Glutamatergic neuron (in vitro differentiated cells): Measurements from ENCODE around the gene WASF3. TPM values are rescaled to one million over a fixed set of nuclear protein-coding genes. Genes with fewer than 3 reads are reported as not detected.

Source experiments
- DNase-seq: peaks from one replicate; pipeline ENCODE4 v3.0.0; 2022
- H3K27ac Mint-ChIP-seq: one replicate; pipeline ENCODE4 v1.8.0; 2020; ENCODE audit warnings: mild to moderate bottlenecking, mixed read lengths, inconsistent platforms; ENCODE audit not compliant: unreplicated experiment
- H3K27me3 Mint-ChIP-seq: one replicate; pipeline ENCODE4 v1.8.0; 2020; ENCODE audit warnings: mild to moderate bottlenecking, moderate library complexity, mixed read lengths, inconsistent platforms; ENCODE audit not compliant: unreplicated experiment
- H3K36me3 Mint-ChIP-seq: one replicate; pipeline ENCODE4 v1.8.0; 2020; ENCODE audit warnings: mild to moderate bottlenecking, mixed read lengths, inconsistent platforms; ENCODE audit not compliant: unreplicated experiment
- H3K4me1 Mint-ChIP-seq: one replicate; pipeline ENCODE4 v1.8.0; 2020; ENCODE audit warnings: mild to moderate bottlenecking, low read depth, mixed read lengths, inconsistent platforms; ENCODE audit not compliant: unreplicated experiment
- H3K4me3 Mint-ChIP-seq: one replicate; pipeline ENCODE4 v1.8.0; 2020; ENCODE audit warnings: mild to moderate bottlenecking, mixed read lengths, inconsistent platforms; ENCODE audit not compliant: unreplicated experiment
- H3K9me3 Mint-ChIP-seq: one replicate; pipeline ENCODE4 v1.8.0; 2020; ENCODE audit warnings: mild to moderate bottlenecking, moderate library complexity, mixed read lengths, inconsistent platforms; ENCODE audit not compliant: unreplicated experiment
- total RNA-seq: library from RNA; stranded (reverse); fragmentation: NEBNext Ultra II Directional; extraction: Animal tissue kit (Norgen Biotek cat#: 25700); gene quantifications from one replicate; pipeline ENCODE4 v1.2.1, GENCODE V29; 2021; ENCODE audit not compliant: unreplicated experiment
- TF ChIP-seq, protein P1 (sequence below): fragments of 200-600 bp; sonication (generic); IDR thresholded peaks from one replicate; pipeline ENCODE4 v1.5.0; 2021; ENCODE audit not compliant: partially characterized antibody, unreplicated experiment

Gene WASF3
- total RNA-seq, 1 donor from 2014 or later, result 10.1 TPM

DNA sequence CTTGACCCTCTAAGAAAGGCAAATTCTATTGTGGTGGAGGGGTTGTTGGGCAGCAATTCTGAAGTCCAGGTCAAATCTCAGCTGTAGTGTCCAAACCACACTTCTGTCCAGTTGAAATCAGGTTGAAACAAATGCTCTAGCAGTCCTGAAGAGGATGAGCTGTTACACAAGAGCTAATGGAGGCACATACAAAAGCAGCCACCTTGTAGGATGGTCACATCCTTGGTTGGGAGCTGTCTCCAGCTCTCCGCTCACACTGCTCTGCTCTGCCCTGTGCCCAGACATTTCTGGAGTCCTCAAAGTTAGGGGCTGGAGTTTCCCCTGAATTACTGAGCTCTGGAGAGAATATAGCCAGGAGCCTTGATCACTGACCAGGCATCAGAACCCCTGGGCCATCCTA, 155.9 kb downstream of the WASF3 start:
- Mint-ChIP-seq H3K27me3 (peaks cover 1% of the 10 kb centered on the region), H3K4me1 (peaks cover 8% of the 10 kb centered on the region), H3K27ac (no peak overlapping the region), H3K9me3 (peaks cover 4% of the 10 kb centered on the region), H3K36me3 (peaks cover 7% of the 10 kb centered on the region), H3K4me3 (no peak overlapping the region)
- no peak for DNase-seq
- TF ChIP-seq, protein P1, sequence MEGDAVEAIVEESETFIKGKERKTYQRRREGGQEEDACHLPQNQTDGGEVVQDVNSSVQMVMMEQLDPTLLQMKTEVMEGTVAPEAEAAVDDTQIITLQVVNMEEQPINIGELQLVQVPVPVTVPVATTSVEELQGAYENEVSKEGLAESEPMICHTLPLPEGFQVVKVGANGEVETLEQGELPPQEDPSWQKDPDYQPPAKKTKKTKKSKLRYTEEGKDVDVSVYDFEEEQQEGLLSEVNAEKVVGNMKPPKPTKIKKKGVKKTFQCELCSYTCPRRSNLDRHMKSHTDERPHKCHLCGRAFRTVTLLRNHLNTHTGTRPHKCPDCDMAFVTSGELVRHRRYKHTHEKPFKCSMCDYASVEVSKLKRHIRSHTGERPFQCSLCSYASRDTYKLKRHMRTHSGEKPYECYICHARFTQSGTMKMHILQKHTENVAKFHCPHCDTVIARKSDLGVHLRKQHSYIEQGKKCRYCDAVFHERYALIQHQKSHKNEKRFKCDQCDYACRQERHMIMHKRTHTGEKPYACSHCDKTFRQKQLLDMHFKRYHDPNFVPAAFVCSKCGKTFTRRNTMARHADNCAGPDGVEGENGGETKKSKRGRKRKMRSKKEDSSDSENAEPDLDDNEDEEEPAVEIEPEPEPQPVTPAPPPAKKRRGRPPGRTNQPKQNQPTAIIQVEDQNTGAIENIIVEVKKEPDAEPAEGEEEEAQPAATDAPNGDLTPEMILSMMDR, result no peak

DNA sequence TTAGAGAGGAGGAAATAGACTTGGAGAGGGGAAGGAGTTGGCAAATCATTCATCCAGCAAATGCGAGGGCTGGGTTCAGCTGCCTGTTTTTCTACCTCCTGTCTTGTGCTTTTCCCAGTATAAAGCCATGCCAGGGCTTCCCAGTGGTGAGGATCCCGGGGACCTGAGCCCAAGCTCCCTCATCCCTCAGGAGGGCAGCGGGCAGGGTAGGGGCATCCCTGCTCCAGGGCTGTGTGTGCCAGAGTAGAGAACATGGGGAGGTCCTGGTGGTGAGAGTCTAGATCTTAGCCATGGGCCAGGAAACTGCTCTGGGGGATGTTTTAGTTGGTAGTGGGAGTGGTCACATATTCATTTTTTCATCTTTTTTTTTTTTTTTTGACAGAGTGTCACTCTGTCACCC, 159.5 kb downstream of the WASF3 start:
- TF ChIP-seq, protein P1, result no peak
- Mint-ChIP-seq H3K4me3 (no peak overlapping the region), H3K9me3 (peaks cover 9% of the 10 kb centered on the region), H3K27me3 (peaks cover 12% of the 10 kb centered on the region), H3K4me1 (peaks cover 18% of the 10 kb centered on the region), H3K36me3 (peaks cover 7% of the 10 kb centered on the region), H3K27ac (no peak overlapping the region)
- DNase-seq, result no peak

DNA sequence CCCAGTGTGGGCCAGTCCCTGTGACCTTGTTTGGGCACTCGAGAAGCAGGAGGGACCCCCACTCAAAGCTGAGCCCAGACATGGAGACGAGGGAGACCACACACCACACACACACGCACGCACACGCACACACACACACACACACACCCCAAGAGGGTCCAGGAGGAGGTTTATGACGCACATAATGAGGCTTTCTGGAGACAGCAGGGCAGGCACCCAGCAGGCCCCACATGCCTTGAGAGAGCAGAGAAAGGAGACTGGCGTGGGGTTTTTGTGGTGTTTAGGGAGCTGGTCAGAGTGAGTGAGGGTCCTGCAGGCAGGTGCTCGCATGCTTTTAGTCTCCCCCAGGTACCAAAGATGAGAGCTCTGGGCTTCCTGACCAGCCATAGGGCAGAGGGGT, 160.7 kb downstream of the WASF3 start:
- Mint-ChIP-seq H3K36me3 (no peaks in the 10 kb centered on the region), H3K4me1 (peaks cover 23% of the 10 kb centered on the region), H3K27ac (no peak overlapping the region), H3K4me3 (no peak overlapping the region), H3K27me3 (peaks cover 12% of the 10 kb centered on the region), H3K9me3 (peaks cover 9% of the 10 kb centered on the region)
- DNase-seq, result no peak
- TF ChIP-seq, protein P1, result no peak

DNA sequence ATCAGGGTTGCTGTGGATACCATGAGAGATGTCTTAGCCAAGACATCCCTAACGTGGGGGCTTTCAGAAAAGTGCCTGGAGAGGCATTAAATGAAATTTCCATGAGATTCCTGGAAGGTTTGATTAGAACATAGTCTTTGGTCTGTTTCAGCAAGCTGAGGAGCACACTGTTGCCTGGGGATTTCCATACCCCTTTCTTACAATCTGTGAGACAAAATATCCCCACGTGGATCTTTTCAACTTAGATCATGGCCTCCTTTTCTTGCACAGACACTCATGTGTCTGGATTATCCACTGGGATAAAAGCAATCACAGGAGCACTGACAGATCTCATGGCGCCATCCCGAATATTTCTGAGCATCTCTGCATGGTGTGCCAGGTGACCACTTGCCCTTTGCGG, 161.4 kb downstream of the WASF3 start:
- peaks cover 23% of the 10 kb centered on the region for H3K4me1 Mint-ChIP-seq
- peaks cover 12% of the 10 kb centered on the region for H3K27me3 Mint-ChIP-seq
- peaks cover 9% of the 10 kb centered on the region for H3K9me3 Mint-ChIP-seq
- no peaks in the 10 kb centered on the region for H3K36me3 Mint-ChIP-seq
- H3K4me3 Mint-ChIP-seq, result no peak overlapping the region
- peak overlapping the region; percentile 12 for H3K27ac Mint-ChIP-seq
- TF ChIP-seq, protein P1, result no peak
- DNase-seq, result no peak

DNA sequence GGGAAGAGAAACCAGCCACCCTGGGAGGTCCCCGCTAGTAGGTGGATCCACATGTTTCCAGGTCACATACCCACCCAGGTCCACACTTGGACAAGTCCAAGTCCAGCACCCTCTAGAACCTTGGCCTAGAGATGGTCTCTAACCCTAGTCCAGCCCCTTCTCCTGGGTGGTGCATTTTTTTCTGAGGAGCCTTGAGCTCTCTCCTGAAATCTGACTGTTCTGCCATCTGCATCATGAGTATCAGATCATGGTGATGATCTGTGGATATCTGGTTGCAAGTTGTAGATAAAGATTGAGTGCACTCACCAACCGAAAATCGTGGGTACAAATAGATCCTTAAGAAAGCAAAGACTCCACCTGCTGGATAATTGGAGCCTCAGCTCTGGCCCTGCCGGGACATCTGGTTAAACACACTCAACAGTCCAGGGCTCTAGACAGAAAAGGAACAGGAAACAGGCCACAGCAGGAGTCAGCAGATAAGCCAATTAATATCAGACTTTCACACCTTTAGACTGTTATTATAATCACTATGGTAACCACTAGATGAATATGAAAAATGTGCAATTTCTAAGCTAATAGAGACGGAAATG, 162.0 kb downstream of the WASF3 start:
- Mint-ChIP-seq H3K36me3 (no peaks in the 10 kb centered on the region), H3K4me3 (peak overlapping the region; percentile 48), H3K27ac (peak overlapping the region; percentile 67), H3K4me1 (peaks cover 23% of the 10 kb centered on the region), H3K27me3 (peaks cover 12% of the 10 kb centered on the region), H3K9me3 (peaks cover 9% of the 10 kb centered on the region)
- TF ChIP-seq, protein P1, result peak; percentile 25
- no peak for DNase-seq
